NCI-H1417 (cell line): ENCODE measurements around the gene NLN.
A peak's percentile ranks its signal among the peaks of the same experiment; 100 is the strongest.
"Not testable (repeated sequence)": the region's sequence is repeated elsewhere in the genome, so short reads cannot be mapped to it uniquely, and the experiment has no call there.

ENCODE experiments used
- DNase-seq, 3 experiments: peaks; one replicate each; lab custom pipeline; 2025; lab: John Stamatoyannopoulos, UW

The NLN gene

DNA sequence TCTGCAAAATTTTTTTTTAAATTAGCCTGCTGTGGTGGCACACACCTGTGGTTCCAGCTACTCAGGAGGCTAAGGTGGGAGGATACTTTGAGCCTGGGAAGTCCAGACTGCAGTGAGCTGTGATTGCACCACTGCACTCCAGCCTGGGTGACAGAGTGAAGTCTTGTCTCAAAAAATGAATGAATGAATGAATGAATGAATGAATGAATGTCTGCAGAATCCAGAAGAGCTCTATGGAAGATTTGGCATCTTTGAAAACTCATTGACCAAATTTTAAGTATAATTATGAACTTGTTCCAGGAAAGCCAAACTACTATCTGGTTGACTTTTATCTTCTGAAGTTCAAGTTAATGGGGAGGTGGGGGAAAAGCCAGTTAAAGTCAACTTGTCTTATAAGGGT is 110.1 kb downstream of the NLN start:
- DNase-seq: no peak

DNA sequence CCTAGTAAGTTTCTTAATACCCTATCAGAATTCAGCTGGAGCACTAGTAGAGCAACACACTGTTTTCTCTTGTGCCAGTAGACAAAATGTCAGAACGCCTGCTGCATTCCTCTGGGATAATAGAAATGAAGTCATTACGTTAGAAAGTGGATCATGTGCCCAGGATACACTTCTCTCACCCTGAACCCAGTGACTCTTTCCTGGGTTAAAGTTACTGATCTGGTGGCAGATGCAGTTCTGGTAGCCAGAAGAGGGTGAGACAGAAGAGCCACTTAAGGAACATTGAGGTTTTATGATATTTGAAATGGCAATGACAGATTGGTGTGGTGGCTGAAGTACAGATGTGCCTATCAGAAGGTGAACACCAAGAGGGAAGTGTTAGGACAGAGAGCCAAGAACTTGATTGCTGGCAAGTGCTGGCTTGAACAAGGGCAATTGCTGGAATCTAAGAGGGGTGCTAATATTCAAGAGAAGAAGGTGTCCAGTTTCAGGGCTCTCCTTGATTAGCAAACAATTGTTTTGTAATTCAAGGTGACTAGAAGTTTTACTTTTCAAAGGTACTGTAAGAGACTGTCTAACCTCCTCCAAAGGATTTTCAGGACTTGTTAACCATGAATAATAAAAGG is 110.7 kb downstream of the NLN start:
- peak in 1 of 3 experiments; percentile 50 for DNase-seq

DNA sequence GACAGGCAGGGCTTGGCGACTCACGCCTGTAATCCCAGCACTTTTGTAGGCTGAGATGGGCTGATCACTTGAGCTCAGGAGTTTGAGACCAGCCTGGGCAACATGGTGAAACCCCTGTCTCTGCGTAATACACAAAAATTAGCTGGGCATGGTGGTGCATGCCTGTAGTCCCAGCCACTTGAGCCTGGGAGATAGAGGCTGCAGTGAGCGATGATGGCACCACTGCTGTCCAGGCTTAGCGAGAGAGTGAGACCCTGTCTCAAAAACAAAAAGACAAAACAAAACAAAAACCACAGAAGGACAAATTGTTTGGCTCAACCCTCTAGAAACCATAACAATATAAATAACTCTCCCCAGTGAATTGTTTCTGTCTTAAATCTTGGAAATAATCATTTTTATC is 111.8 kb downstream of the NLN start:
- DNase-seq: no peak

DNA sequence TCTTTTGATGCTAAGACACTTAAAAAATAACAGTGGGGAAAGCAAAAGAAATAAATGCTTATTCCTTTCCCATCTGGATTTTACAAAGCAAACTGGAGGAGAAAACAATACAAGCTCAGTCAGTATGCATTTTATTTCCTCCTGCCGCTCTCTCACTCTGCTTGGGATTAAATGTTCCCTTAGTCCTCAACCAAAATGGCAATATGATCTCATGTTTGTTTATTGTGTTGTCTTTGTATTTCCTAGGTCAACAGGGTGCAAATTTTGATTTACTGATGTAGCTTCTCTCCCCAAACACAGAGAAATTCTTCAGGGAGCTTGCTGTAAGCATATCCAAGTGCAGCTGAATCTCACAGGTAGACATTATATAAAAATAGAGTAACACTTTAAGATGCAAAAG is 112.3 kb downstream of the NLN start:
- DNase-seq: no peak

DNA sequence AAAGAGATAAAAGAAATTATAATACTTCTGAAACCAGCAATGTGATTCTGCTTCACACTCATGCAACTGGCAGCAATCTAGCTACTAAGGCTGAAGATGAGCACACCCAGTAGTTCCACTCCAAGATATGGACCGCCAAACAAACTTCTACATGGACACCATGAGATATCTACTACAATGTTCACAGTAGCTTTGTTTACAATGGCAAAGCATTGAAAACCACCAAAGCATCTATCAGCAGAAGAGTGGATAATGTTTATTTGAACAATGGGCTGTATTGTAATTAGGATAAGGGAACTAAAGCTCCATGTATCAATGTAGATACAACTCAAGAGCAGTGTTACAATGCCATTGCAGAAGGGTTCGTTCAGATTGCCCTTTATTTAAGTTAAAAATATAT is 113.2 kb downstream of the NLN start:
- DNase-seq: no peak

DNA sequence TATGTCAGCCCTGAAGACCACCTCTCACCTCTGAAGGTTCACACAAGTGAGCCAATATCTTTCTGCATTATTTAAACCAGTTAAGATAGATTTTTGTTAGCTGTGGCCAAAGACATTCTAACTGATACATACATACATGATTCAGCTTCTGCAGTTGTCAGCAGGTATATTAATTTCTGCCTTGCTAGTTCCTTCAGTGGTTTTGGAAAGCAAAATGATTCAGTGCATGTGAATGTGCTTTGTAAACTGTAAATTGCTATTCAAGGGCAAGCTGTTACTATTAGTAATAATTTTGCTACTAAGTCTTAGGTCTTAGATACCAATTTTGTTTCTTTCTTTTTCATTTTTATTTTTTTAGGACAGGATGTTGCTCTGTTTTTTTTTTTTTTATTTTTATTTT is 115.1 kb downstream of the NLN start:
- no peak for DNase-seq

DNA sequence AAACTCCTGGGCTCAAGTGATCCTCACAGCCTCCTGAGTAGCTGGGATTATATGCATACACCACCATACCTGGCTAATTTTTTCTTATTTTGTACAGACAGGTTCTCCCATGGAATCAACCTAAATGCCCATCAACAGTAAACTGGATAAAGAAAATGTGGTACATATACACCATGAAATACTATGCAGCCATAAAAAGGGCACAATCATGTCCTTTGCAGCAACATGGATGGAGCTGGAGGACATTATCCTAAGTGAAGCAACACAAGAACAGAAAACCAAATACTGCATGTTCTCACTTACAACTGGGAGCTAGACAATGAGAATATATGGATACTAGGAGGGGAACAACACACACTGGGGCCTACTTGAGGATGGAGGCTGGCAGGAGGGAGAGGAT is 117.2 kb downstream of the NLN start:
- not testable (repeated sequence) for DNase-seq

DNA sequence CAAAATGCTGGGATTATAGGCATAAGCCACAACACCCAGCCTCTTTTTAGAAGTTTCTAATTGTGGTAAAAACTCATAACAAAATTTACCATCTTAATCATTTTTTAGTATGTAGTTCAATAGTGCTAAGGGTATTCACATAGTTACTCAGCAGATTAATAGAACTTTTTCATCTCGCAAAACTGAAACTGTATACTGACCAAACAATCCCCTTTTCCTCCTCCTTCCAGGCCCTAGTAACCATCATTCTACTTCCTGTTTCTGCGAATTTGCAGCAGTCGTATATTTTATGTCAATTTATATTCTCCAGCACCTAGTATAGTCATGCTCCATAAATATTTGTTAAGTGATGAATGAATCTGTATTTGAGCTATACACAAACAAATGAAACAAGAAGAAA is 118.1 kb downstream of the NLN start:
- no peak for DNase-seq

DNA sequence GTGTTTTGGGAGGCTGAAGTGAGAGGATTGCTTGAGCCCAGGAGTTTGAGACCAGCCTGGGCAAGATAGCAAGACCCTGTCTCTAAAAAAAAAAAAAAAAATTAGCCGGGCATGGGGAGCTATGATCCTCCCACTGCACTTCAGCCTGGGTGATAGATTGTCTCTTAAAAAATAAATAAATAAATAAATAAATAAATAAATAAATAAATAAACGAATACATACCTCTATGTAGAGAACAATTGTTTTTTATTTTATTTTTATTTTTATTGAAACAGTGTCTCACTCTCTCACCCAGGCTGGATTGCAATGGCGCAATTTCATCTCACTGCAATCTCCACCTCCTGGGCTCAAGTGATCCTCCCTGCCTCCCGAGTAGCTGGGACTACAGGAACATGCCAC is 122.8 kb downstream of the NLN start:
- not testable (repeated sequence) for DNase-seq

DNA sequence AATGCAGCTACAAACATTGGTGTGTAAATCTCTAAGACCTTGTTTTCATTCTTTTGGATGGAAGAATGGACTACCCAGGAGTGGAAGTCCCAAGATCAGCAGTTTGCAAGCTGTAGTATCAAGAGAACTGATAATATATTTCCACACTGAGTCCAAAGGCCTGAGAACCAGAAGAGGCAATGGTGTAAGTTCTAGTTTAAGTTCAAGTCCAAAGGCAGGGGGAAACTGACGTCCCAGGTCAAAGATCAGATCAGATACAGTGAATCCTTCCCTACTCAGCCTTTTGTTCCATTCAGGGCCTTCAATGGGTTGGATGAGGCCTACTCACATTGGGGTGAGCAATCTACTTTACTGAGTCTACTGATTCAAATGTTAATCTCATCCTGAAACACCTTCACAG is 124.1 kb downstream of the NLN start:
- no peak for DNase-seq

DNA sequence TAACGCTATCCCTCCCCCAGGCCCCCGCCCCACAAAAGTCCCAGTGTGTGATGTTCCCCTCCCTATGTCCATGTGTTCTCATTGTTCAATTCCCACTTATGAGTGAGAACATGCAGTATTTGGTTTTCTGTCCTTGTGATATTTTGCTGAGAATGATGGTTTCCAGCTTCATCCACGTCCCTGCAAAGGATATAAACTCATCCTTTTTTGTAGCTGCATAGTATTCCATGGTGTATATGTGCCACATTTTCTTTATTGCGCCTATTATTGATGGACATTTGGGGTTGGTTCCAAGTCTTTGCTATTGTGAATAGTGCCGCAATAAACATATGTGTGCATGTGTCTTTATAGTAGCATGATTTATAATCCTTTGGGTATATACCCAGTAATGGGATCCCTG is 125.0 kb downstream of the NLN start:
- DNase-seq: not testable (repeated sequence)

DNA sequence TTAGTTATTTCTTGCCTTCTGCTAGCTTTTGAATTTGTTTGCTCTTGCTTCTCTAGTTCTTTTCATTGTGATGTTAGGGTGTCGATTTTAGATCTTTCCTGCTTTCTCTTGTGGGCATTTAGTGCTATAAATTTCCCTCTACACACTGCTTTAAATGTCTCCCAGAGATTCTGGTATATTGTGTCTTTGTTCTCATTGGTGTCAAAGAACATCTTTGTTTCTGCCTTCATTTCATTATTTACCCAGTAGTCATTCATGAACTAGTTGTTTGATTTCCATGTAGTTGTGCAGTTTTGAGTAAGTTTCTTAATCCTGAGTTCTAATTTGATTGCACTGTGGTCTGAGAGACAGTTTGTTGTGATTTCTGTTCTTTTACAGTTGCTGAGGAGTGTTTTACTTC is 127.9 kb downstream of the NLN start:
- DNase-seq: not testable (repeated sequence)

DNA sequence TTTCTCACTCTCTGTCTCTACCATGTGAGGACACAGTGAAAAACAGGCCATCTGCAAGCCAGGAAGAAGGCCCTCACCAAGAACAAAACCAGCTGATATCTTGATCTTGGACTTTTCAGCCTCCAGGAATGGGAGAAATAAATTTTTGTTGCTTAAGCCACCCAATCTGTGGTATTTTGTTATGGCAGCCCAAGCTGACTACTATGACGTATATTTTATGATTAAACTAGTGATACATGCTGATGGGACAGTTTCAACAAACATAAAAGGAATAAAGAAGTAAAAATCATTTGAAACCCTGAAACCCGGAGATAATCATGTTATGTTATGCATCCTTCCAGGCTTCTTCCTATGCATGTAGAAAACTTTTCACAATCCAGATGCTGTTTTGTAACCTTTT is 132.9 kb downstream of the NLN start:
- no peak for DNase-seq

DNA sequence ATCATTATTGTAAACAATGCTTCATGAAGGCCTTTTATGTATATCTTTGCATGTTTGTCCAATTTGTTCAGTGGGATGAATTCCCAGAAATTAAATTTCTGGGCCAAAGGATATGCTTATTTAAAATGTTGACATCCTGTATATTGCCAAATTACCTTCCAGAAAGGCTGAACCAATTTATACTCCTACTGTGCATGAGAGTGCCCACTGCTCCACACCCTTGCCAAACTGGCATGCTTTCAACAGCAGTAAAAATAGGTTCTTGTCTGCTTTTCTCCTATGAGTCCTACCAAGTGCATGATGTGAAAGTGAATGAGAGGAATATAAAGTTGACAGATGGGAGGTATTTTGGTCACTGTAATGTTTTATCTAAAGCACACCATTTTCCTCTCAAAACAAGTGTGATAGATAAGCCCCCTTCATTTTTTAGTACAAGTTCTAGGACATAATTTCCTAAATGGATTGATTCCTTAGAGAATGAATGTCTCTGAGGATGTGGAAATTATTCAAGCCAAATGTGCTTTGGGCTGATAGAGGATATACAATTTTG is 133.8 kb downstream of the NLN start:
- DNase-seq: no peak

DNA sequence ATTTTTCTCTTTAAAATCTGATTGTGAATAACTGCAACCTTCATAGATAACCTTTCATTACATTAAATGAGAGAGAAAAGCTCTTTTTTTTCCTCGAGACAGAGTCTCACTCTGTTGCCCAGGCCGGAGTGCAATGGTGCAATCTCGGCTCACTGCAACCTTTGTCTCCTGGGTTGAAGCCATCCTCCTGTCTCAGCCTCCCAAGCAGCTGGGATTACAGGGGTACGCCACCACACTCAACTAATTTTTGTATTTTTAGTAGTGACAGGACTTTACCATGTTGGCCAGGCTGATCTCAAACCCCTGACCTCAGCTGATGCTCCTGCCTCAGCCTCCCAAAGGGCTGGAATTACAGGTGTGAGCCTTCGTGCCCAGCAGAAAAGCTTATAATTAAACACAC is 134.5 kb downstream of the NLN start:
- no peak for DNase-seq

DNA sequence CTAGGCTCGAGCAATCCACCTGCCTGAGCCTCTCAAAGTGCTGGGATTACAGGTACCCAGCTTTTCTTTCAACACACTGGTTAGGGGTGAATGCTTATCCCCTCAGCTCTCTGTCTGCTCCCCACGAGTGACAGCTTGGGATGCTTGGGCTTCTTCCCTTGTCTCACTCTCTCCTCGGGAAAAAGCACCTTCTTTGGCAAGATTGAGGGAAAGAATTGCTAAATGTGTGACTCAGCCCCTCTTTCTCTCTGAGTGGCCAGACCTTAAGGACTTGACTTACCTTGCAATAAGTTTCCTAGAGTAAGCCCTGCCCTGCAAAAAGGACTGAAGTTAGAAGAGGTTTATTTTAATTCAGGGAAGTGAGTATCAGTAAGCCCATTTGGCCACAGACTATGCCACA is 136.3 kb downstream of the NLN start:
- no peak for DNase-seq

DNA sequence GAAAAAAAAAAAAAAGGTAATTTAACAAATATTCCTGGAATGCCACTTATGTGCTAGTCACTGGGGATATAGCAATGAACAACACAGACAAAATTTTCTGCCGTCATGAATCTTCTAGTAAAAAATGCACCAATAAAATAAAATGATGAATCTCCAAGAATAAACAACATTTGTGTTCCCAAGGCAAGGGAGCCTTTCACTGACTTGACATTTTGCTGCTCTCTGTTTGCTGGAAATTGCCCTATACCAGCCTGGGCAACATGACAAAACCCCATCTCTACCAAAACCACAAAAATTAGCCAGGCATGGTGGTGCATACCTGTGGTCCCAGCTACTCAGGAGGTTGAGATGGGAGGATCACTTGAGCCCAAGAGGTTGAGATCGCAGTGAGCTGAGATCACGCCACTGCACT is 139.8 kb downstream of the NLN start:
- no peak for DNase-seq

DNA sequence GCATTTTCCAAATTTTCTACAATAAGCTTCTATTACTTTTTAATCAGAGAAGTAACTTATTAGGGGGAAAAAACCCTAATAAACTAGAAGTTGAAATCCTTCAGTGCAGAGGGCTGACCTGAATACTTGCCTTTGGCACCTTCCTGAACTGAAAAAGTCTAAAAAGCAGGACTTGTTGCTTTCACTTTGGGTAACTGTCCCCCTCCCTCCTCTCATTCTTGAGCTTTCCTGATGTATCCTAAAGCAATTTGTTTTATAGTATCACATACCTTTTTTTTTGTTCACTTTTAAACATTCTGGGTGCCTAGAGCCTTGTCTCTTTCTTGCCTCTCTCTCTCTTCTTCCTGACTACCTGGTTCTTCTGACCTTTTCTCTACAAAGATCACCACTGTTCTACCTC is 140.4 kb downstream of the NLN start:
- DNase-seq: no peak

DNA sequence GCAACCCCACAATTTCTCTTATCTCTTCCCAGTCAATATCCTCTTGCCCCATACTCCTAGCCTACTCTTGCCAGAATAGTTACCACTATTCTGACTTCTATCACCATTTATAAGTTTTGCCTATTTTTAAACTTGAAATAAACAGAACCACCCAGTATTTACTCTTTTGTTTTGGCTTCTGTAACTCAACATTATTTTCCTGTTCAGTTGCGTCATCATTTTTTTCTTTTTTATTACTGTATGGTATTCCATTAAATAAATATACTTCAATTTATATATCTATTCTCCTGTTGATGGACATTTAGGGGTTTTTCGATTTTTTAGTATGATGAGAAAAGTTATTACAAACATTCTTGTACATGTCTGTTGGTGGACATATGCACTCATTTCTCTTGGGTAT is 141.7 kb downstream of the NLN start:
- DNase-seq: no peak

DNA sequence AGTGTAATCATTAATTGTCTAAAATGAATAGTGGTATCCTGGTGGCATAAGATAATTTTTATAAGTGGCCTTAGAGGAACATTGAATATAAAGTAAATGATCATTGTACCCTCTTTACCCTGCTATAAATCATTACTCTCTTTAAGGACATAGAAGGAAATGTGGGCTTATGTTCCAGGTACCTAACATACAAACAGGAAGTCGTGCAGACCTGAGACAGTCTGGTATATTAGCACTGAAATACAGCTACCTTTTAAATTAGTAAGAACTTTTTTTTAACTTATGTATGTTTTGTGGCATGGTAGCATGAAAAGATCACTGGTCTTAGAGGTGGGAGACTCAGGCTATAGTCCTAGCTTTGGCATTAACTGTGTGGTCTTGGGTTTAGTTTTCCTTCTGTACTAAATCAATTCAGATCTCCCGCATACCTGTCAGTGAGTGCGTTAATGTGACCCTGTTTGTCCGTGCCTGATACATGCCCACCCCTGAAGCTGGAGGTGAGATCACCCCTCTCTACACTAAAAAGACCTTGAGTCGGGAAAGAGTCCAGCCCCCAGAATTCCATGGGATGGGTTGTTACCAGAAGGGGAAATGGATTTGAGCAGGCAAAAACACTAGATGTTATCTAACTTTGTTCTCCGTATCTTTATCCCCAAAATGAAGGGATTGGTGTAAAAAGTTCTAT is 145.0 kb downstream of the NLN start:
- peak in 1 of 3 experiments; percentile 18 for DNase-seq

DNA sequence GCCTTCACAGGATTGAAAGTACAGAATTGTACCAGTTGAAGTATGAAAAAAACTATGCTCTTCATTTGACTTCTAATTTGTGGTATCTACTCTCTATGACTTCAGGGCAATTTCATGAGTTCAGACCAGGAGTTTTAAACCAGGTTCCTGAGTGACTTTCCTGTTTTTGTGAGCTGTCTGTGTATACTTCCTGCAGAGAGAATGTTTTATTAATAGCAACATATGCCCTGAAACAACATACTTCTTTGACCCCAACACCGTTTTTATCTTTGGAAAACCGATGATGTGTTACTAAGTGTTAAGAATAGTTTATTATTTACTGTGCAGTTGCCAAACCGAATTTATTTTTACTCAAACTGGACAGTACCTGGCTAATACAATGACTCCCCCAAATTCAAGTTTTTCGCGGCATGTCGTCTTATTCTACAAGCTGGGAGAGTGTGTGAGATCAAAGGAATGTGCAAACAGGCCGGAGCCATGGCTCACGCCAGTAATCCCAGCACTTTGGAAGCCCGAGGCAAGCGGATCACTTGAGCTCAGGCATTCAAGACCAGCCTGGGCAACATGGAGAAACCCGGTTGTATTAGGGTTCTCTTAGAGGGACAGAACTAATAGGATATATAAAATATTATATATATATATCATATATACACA is 145.7 kb downstream of the NLN start:
- no peak for DNase-seq

DNA sequence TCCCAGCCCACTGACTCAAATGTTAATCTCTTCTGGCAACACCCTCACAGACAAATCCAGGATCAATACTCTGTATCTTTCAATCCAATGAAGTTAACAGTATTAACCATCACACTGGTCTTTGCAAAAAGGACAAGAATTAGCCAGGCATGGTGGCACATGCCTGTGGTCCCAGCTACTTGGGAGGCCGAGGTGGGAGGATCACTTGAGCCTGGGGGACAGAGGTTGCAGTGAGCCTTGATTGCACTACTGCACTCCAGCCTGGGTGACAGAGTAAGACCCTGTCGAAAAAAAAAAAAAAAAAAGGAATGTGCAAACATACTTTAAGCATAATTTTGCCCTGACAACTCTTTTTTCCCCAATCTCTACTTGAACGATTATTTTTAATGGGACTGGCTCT is 146.5 kb downstream of the NLN start:
- DNase-seq: no peak

DNA sequence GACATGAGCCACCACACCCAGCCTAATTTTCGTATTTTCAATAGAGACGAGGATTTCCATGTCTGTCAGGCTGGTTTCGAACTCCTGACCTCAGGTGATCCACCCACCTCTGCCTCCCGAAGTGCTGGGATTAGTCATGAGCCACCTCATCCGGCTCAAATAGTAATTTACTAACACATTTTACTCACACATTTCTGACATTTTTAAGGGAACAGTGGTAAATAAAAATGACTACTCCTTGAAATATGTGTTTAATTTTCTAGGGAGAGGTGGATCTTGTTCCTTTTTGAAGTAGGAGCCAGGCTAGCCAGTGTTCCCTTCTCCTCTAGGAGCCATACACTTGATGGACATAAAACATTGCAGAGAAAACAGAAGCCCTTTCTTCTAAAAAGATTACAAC is 149.2 kb downstream of the NLN start:
- DNase-seq: no peak
